Mesenchymal stem cell (in vitro differentiated cells and primary cell): ENCODE data around the gene RHOB.

Source experiments
- DNase-seq: peaks from one replicate; pipeline ENCODE4 v3.0.0-alpha.2; 2013
- H2AFZ ChIP-seq: one replicate; pipeline ENCODE4 v1.6.1; 2013; ENCODE audit warnings: low read depth, mild to moderate bottlenecking, control low read depth, inconsistent platforms, low read length, moderate library complexity
- H2AK5ac ChIP-seq: 2 replicates; pipeline ENCODE4 v1.6.1; 2013; ENCODE audit warnings: low read length, moderate library complexity, mild to moderate bottlenecking, inconsistent platforms; ENCODE audit not compliant: severe bottlenecking
- H2BK120ac ChIP-seq: one replicate; pipeline ENCODE4 v1.6.1; 2013; ENCODE audit warnings: low read depth, mild to moderate bottlenecking, inconsistent platforms, low read length, moderate library complexity
- H2BK12ac ChIP-seq, 2 experiments: one replicate each; pipeline ENCODE4 v1.6.1; 2013; ENCODE audit warnings: inconsistent platforms in 2 of 2, low read length in 2 of 2, mild to moderate bottlenecking in 2 of 2, moderate library complexity in 2 of 2, control low read depth in 1 of 2
- H2BK15ac ChIP-seq: one replicate; pipeline ENCODE4 v1.6.1; 2013; ENCODE audit warnings: mild to moderate bottlenecking, low read depth, inconsistent platforms; ENCODE audit not compliant: poor library complexity, severe bottlenecking
- H2BK5ac ChIP-seq: 2 replicates; pipeline ENCODE4 v1.6.1; 2013; ENCODE audit warnings: low read depth, mild to moderate bottlenecking, low read length, control low read depth, inconsistent platforms; ENCODE audit not compliant: poor library complexity, severe bottlenecking
- H3K14ac ChIP-seq, 2 experiments: one replicate each; pipeline ENCODE4 v1.6.1; 2013; ENCODE audit warnings: inconsistent platforms in 2 of 2, low read length in 2 of 2, control low read depth in 1 of 2, mild to moderate bottlenecking in 1 of 2, moderate library complexity in 1 of 2
- H3K18ac ChIP-seq, 2 experiments: one replicate each; pipeline ENCODE4 v1.6.1; 2013; ENCODE audit warnings: inconsistent platforms in 2 of 2, low read length in 2 of 2, control low read depth in 1 of 2, low read depth in 1 of 2, mild to moderate bottlenecking in 1 of 2
- H3K23ac ChIP-seq, 2 experiments: one replicate each; pipeline ENCODE4 v1.6.1; 2013; ENCODE audit warnings: inconsistent platforms in 2 of 2, low read length in 2 of 2, mild to moderate bottlenecking in 2 of 2, moderate library complexity in 2 of 2, control low read depth in 1 of 2
- H3K27ac ChIP-seq: 2 replicates; pipeline ENCODE4 v1.5.1; 2013; ENCODE audit warnings: mild to moderate bottlenecking, moderate library complexity, low read length, control low read depth, inconsistent platforms; ENCODE audit not compliant: poor library complexity, severe bottlenecking
- H3K27me3 ChIP-seq, 2 experiments: 2 replicates each; pipeline versions ENCODE4 v1.6.1 to v1.7.0; 2013; ENCODE audit warnings: low read length in 2 of 2, mild to moderate bottlenecking in 2 of 2, moderate library complexity in 2 of 2, control low read depth in 1 of 2, inconsistent platforms in 1 of 2; ENCODE audit not compliant: control insufficient read depth in 1 of 2, insufficient read depth in 1 of 2
- H3K36me3 ChIP-seq, 2 experiments: 2 replicates each; pipeline versions ENCODE4 v1.6.1 to v1.7.0; 2013; ENCODE audit warnings: low read length in 2 of 2, control low read depth in 1 of 2, inconsistent platforms in 1 of 2, low read depth in 1 of 2, mild to moderate bottlenecking in 1 of 2; ENCODE audit not compliant: insufficient read depth in 2 of 2, control insufficient read depth in 1 of 2
- H3K4ac ChIP-seq, 2 experiments: one replicate each; pipeline ENCODE4 v1.6.1; 2013; ENCODE audit warnings: inconsistent platforms in 2 of 2, low read length in 2 of 2, mild to moderate bottlenecking in 2 of 2, moderate library complexity in 2 of 2, control low read depth in 1 of 2, low read depth in 1 of 2
- H3K4me1 ChIP-seq: 2 replicates; pipeline ENCODE4 v1.6.1; 2013; ENCODE audit warnings: low read depth, low read length, control low read depth; ENCODE audit not compliant: control insufficient read depth, insufficient read depth
- H3K4me2 ChIP-seq: 2 replicates; pipeline ENCODE4 v1.6.1; 2013; ENCODE audit warnings: low read length, mild to moderate bottlenecking, inconsistent platforms; ENCODE audit not compliant: poor library complexity, severe bottlenecking
- H3K4me3 ChIP-seq, 2 experiments: 2 replicates each; pipeline versions ENCODE4 v1.5.1 to v1.7.0; 2013; ENCODE audit warnings: low read length in 2 of 2, mild to moderate bottlenecking in 2 of 2, control low read depth in 1 of 2, low read depth in 1 of 2; ENCODE audit not compliant: insufficient read depth in 1 of 2
- H3K79me1 ChIP-seq: replicated peaks from 2 replicates; pipeline ENCODE4 v1.6.1; 2013; ENCODE audit warnings: mild to moderate bottlenecking, control low read depth, low read length, inconsistent platforms; ENCODE audit not compliant: poor library complexity, severe bottlenecking
- H3K9ac ChIP-seq: 2 replicates; pipeline ENCODE4 v1.7.0; 2013; ENCODE audit warnings: mild to moderate bottlenecking, low read length, moderate library complexity
- H3K9me3 ChIP-seq: 2 replicates; pipeline ENCODE4 v1.7.0; 2013; ENCODE audit warnings: mild to moderate bottlenecking, low read length; ENCODE audit not compliant: control insufficient read depth
- H4K8ac ChIP-seq: one replicate; pipeline ENCODE4 v1.6.1; 2013; ENCODE audit warnings: inconsistent platforms, mild to moderate bottlenecking, low read length, moderate library complexity
- H4K91ac ChIP-seq: one replicate; pipeline ENCODE4 v1.6.1; 2013; ENCODE audit warnings: mild to moderate bottlenecking, low read length, inconsistent platforms
- WGBS: methylation state at CpG from one replicate; pipeline ENCODE4 v1.1.7; 2013; ENCODE audit warnings: mixed read lengths; 5-methylcytosine and 5-hydroxymethylcytosine counted together

Gene RHOB

GRCh38 chr2:20485612-20486388, 38.9 kb downstream of the RHOB start:
- DNase-seq, result no peak
- no peak overlapping the region for H4K8ac ChIP-seq
- H2BK15ac ChIP-seq, result no peak overlapping the region
- peak overlapping the region; percentile 16 for H2AK5ac ChIP-seq
- H3K23ac ChIP-seq, result no peak overlapping the region
- no peak overlapping the region for H4K91ac ChIP-seq
- H3K27ac ChIP-seq, result no peak overlapping the region
- H3K36me3 ChIP-seq, result no peaks in the 10 kb centered on the region
- no peak overlapping the region for H3K18ac ChIP-seq
- H3K9me3 ChIP-seq, result no peaks in the 10 kb centered on the region
- H3K4ac ChIP-seq, result no peak overlapping the region
- H3K14ac ChIP-seq, result no peak overlapping the region
- H3K27me3 ChIP-seq, result peaks cover 0 to 9% of the 10 kb centered on the region in 2 experiments
- H3K9ac ChIP-seq, result no peak overlapping the region
- no peak overlapping the region for H2AFZ ChIP-seq
- H2BK5ac ChIP-seq, result no peak overlapping the region
- no peak overlapping the region for H3K4me3 ChIP-seq
- no peak overlapping the region for H3K4me2 ChIP-seq
- peaks cover 32% of the 10 kb centered on the region for H3K4me1 ChIP-seq
- H2BK120ac ChIP-seq, result no peak overlapping the region
- no peaks in the 10 kb centered on the region for H3K79me1 ChIP-seq
- WGBS, result 78% methylated on average over 7 of the region's 7 CpGs
- H2BK12ac ChIP-seq, result no peak overlapping the region

- Histone ChIP-seq H2BK12ac (no peak overlapping the region), H3K9me3 (no peaks in the 10 kb centered on the region), H2BK5ac (no peak overlapping the region), H3K14ac (no peak overlapping the region), H3K27me3 (peaks cover 0 to 9% of the 10 kb centered on the region in 2 experiments), H3K79me1 (no peaks in the 10 kb centered on the region), H2AFZ (no peak overlapping the region), H3K23ac (no peak overlapping the region), H2BK120ac (no peak overlapping the region), H3K36me3 (no peaks in the 10 kb centered on the region), H3K4me2 (no peak overlapping the region), H3K9ac (no peak overlapping the region), H3K4ac (no peak overlapping the region), H3K4me1 (peaks cover 35% of the 10 kb centered on the region), H3K27ac (no peak overlapping the region), H2BK15ac (no peak overlapping the region), H4K91ac (no peak overlapping the region), H4K8ac (no peak overlapping the region), H3K18ac (no peak overlapping the region), H2AK5ac (peak overlapping the region; percentile 16), H3K4me3 (no peak overlapping the region)
- no peak for DNase-seq
- 94% methylated on average over 3 of the region's 3 CpGs for WGBS
Measured at GRCh38 chr2:20486571-20486970, 39.7 kb downstream of the RHOB start.

DNA sequence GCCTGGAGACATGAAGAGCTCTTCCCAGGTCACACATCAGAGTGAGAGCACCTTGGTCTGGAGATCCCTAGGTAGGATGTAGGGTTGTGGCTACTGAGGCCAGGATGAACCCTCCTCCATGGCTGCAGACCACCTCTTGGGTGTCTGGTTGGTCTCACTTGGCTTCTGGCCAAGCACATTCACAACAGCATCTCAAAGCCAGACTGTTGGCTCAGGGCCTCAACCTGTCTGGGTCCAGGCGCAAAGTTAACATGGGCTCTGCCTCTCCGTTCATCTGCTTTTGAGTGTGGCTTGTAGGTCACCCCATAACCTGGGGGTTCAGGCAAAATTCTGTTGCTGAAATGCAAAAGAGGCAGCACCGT, 40.1 kb downstream of the RHOB start:
- Histone ChIP-seq H3K4ac (no peak overlapping the region), H3K18ac (no peak overlapping the region), H3K79me1 (no peaks in the 10 kb centered on the region), H2BK5ac (no peak overlapping the region), H3K14ac (no peak overlapping the region), H2BK12ac (no peak overlapping the region), H3K23ac (no peak overlapping the region), H4K8ac (no peak overlapping the region), H3K4me2 (no peak overlapping the region), H3K36me3 (no peaks in the 10 kb centered on the region), H3K27me3 (peaks cover 0 to 9% of the 10 kb centered on the region in 2 experiments), H3K4me1 (peaks cover 39% of the 10 kb centered on the region), H2BK120ac (no peak overlapping the region), H2AK5ac (peak overlapping the region; percentile 43), H3K4me3 (no peak overlapping the region), H3K9me3 (no peaks in the 10 kb centered on the region), H4K91ac (no peak overlapping the region), H3K27ac (no peak overlapping the region), H2AFZ (no peak overlapping the region), H3K9ac (no peak overlapping the region), H2BK15ac (no peak overlapping the region)
- DNase-seq, result no peak
- WGBS, result 66% methylated on average over 3 of the region's 3 CpGs

DNA sequence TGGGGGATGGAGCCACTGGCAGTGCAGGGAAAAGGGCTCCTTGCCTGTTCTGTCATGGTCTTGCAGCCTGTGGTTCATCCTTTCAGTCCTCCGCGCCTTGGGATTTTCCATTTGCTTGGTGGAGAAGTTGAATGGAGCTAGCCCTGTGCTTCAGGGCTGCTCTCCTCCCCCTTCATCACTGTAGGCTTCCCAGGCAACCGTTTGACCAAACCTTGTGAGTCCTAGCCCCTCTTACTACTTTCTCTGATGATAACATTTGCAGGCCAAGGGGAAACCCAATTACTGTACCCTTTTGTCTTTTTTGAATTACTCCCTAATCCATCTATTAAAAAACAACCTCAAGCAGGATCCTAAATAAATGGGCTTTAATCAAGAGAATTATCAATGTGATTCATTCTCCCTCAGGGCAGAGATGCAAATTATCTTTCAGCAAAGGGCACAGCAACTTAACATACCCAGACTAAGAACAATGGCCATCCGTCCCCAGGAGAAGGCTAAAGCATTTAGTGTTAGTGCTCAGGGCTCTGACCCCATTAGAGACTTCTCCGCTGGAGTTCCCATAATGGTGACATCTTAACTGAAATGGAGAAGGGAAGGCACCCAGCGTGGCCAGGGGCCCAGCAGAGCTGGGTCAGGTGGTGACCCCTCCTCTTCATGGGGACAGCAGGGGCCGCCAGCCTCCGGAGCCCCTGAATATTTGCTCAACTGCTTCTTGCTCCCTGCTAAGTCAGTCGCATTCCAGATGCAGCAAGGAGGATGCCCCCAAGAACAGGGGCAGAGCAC, 40.7 kb downstream of the RHOB start:
- Histone ChIP-seq H2AFZ (no peak overlapping the region), H2BK15ac (no peak overlapping the region), H2AK5ac (peak overlapping the region; percentile 43), H3K4me1 (peaks cover 43% of the 10 kb centered on the region), H3K4me3 (no peak overlapping the region), H3K18ac (no peak overlapping the region), H3K4ac (no peak overlapping the region), H3K27me3 (peaks cover 0 to 9% of the 10 kb centered on the region in 2 experiments), H4K91ac (no peak overlapping the region), H3K23ac (no peak overlapping the region), H3K14ac (no peak overlapping the region), H3K9ac (no peak overlapping the region), H2BK12ac (no peak overlapping the region), H2BK120ac (no peak overlapping the region), H3K27ac (peak overlapping the region; percentile 93), H3K36me3 (no peaks in the 10 kb centered on the region), H3K9me3 (no peaks in the 10 kb centered on the region), H4K8ac (no peak overlapping the region), H3K4me2 (no peak overlapping the region), H3K79me1 (no peaks in the 10 kb centered on the region), H2BK5ac (peak overlapping the region; percentile 4)
- no peak for DNase-seq
- WGBS, result 69% methylated on average over 9 of the region's 9 CpGs
